Chondrocyte (in vitro differentiated cells): ENCODE results near the gene HSPA9. TPM values are rescaled to one million over a fixed set of nuclear protein-coding genes. Genes with fewer than 3 reads are reported as not detected.

ENCODE experiments used
- DNase-seq: peaks from one replicate; pipeline ENCODE4 v3.0.0; 2021; ENCODE audit warnings: mixed read lengths, low spot score
- H3K27ac Mint-ChIP-seq: one replicate; pipeline ENCODE4 v1.8.0; 2021; ENCODE audit warnings: mild to moderate bottlenecking, moderate library complexity, mixed read lengths; ENCODE audit not compliant: unreplicated experiment
- H3K27me3 Mint-ChIP-seq: 2 replicates; pipeline ENCODE4 v1.8.0; 2021; ENCODE audit warnings: low read depth, mixed read lengths
- H3K36me3 Mint-ChIP-seq: 2 replicates; pipeline ENCODE4 v1.8.0; 2021; ENCODE audit warnings: low read depth, mixed read lengths
- H3K4me1 Mint-ChIP-seq: 2 replicates; pipeline ENCODE4 v1.8.0; 2021; ENCODE audit warnings: low read depth, mild to moderate bottlenecking, mixed read lengths
- H3K4me3 Mint-ChIP-seq: one replicate; pipeline ENCODE4 v1.8.0; 2021; ENCODE audit warnings: mild to moderate bottlenecking, moderate library complexity, mixed read lengths; ENCODE audit not compliant: unreplicated experiment
- H3K9me3 Mint-ChIP-seq: 2 replicates; pipeline ENCODE4 v1.8.0; 2021; ENCODE audit warnings: low read depth, mixed read lengths
- CTCF ChIP-seq: fragments of 200-600 bp; sonication (generic); IDR thresholded peaks from 2 replicates; pipeline ENCODE4 v1.5.0; 2021; ENCODE audit warnings: antibody characterized with exemption, mild to moderate bottlenecking, moderate library complexity
- total RNA-seq: library from RNA; stranded (reverse); gene quantifications from 3 replicates; pipeline ENCODE4 v1.2.1, GENCODE V29; 2021

The HSPA9 gene
- total RNA-seq, 1 donor from 2014 or later: 241 TPM

DNA sequence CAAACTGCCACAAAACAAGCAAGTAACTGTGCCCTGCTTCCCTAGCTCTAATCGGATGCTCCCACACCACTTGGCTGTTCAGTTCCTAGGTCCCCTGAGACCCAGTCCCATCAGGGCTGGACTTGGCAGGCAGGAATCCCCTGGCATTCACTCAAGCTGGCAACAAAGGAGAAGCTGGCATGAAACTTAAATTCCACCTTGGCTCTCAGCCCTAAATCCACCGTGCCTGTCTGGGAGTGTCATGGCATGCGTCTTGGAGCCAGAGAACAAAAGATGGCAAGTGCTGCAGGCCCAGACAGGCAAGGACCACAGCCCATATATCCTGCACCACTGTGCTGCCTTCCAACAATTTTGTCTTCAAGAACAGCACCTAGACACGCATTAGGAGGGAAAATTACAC, 70.4 kb downstream of the HSPA9 start:
- Mint-ChIP-seq H3K36me3 (peaks cover 15% of the 10 kb centered on the region), H3K27me3 (no peaks in the 10 kb centered on the region), H3K9me3 (no peaks in the 10 kb centered on the region), H3K4me1 (peaks cover 22% of the 10 kb centered on the region), H3K27ac (peak overlapping the region; percentile 71), H3K4me3 (no peak overlapping the region)
- no peak for TF ChIP-seq CTCF
- DNase-seq: no peak

Other genes with a start within 250 kb of the HSPA9 start
- gene CDC25C, start 243.6 kb downstream of the HSPA9 start, total RNA-seq: 1.2 to 1.6 TPM (median 1.6 TPM) in 3 replicates
- gene FAM53C, start 237.1 kb downstream of the HSPA9 start, total RNA-seq: 34.3 to 34.8 TPM (median 34.7 TPM) in 3 replicates
- 37.6 to 51.5 TPM (median 39.1 TPM) in 3 replicates for gene KDM3B, start 222.7 kb downstream of the HSPA9 start, total RNA-seq
- gene REEP2, start 136.3 kb downstream of the HSPA9 start, total RNA-seq: 30.2 to 35.1 TPM (median 34.6 TPM) in 3 replicates
- 47.6 to 103 TPM (median 82.5 TPM) in 3 replicates for gene EGR1, start 109.9 kb downstream of the HSPA9 start, total RNA-seq
- 85.2 to 92.1 TPM (median 88.6 TPM) in 3 replicates for gene ETF1, start 32.2 kb downstream of the HSPA9 start, total RNA-seq
- 326 to 397 TPM (median 393 TPM) in 3 replicates for gene CTNNA1, start 178.0 kb upstream of the HSPA9 start, total RNA-seq